ENCODE results near the gene RHBDL1.

The RHBDL1 gene

GRCh38 chr16:719815-720446 is 44.5 kb downstream of the RHBDL1 start:
- no peak for DNase-seq (ENCODE audit: low spot score)
- in situ Hi-C loops (cut with MboI; ENCODE audit: low pct_unique_long_range_greater_than_20kb, low sequenced_read_pairs, unreplicated experiment) = no loop called here
- TF ChIP-seq CTCF (IDR thresholded peaks at IDR 0.05; ENCODE audit: extremely low read depth, insufficient read depth, missing control alignments) = peak; percentile 28

- TF ChIP-seq CTCF (IDR thresholded peaks at IDR 0.05; ENCODE audit: extremely low read depth, insufficient read depth, missing control alignments) = peak; percentile 43
- peak; percentile 82 for DNase-seq (ENCODE audit: low spot score)
- in situ Hi-C loops (cut with MboI; ENCODE audit: low pct_unique_long_range_greater_than_20kb, low sequenced_read_pairs, unreplicated experiment) = no loop called here
These were observed 45.0 kb downstream of the RHBDL1 start for GRCh38 chr16:720447-720989.

GRCh38 chr16:720990-721764 is 45.7 kb downstream of the RHBDL1 start, which contains the start of gene ANTKMT:
Gene ANTKMT (plus strand): TSS chr16:721146. CDS start chr16:721275, 129 bp downstream.
- in situ Hi-C loops (cut with MboI; ENCODE audit: low pct_unique_long_range_greater_than_20kb, low sequenced_read_pairs, unreplicated experiment) = no loop called here
- TF ChIP-seq CTCF (IDR thresholded peaks at IDR 0.05; ENCODE audit: extremely low read depth, insufficient read depth, missing control alignments) = peak; percentile 4
- DNase-seq (ENCODE audit: low spot score) = peak; percentile 98

GRCh38 chr16:721765-722540 is 46.5 kb downstream of the RHBDL1 start:
- no peak for TF ChIP-seq CTCF (IDR thresholded peaks at IDR 0.05; ENCODE audit: extremely low read depth, insufficient read depth, missing control alignments)
- in situ Hi-C loops (cut with MboI; ENCODE audit: low pct_unique_long_range_greater_than_20kb, low sequenced_read_pairs, unreplicated experiment) = no loop called here
- DNase-seq (ENCODE audit: low spot score) = no peak

GRCh38 chr16:722835-723633 is 47.6 kb downstream of the RHBDL1 start:
- in situ Hi-C loops (cut with MboI; ENCODE audit: low pct_unique_long_range_greater_than_20kb, low sequenced_read_pairs, unreplicated experiment) = no loop called here
- no peak for DNase-seq (ENCODE audit: low spot score)
- no peak for TF ChIP-seq CTCF (IDR thresholded peaks at IDR 0.05; ENCODE audit: extremely low read depth, insufficient read depth, missing control alignments)

Measured in GM13977 (cell line).